ENCODE data around the gene GFM1. TPM values are rescaled to one million over a fixed set of nuclear protein-coding genes. Genes with fewer than 3 reads are reported as not detected.
"Not testable (repeated sequence)": the region's sequence is repeated elsewhere in the genome, so short reads cannot be mapped to it uniquely, and the experiment has no call there.

GFM1 gene
- total and polyA plus RNA-seq, 4 donors: 12.4 to 42.3 (median 26.6) TPM

GRCh38 chr3:158683230-158683962, 39.1 kb downstream of the GFM1 start:
- H3K4me3 ChIP-seq (ENCODE audit: low read length in 2 of 2): no peak overlapping the region
- no peak overlapping the region for H3K27ac ChIP-seq (ENCODE audit: low read depth in 1 of 2, low read length in 2 of 2)
- no peaks in the 10 kb centered on the region for H3K27me3 ChIP-seq (ENCODE audit: control insufficient read depth in 1 of 2, insufficient read depth in 2 of 2, low read length in 1 of 2)
- H3K4me1 ChIP-seq (ENCODE audit: control insufficient read depth in 1 of 2, insufficient read depth in 2 of 2, low read length in 2 of 2): peaks cover 0 to 2% of the 10 kb centered on the region in 2 donors
- intact Hi-C loops (cut with DNase I): no loop called here
- H3K9me3 ChIP-seq (ENCODE audit: control insufficient read depth, low read length): no peaks in the 10 kb centered on the region
- ATAC-seq (ENCODE audit: low FRiP score) (no peak), DNase-seq (no peak)
- 93 to 94% methylated on average over 5 of the region's 5 CpGs for WGBS, 2 donors
- peaks cover 0 to 3% of the 10 kb centered on the region in 2 donors for H3K36me3 ChIP-seq (ENCODE audit: control insufficient read depth in 1 of 2, insufficient read depth in 2 of 2, low read length in 1 of 2)

GRCh38 chr3:158685159-158685558, 40.8 kb downstream of the GFM1 start:
- no peaks in the 10 kb centered on the region for H3K4me1 ChIP-seq (ENCODE audit: control insufficient read depth in 1 of 2, insufficient read depth in 2 of 2, low read length in 2 of 2)
- DNase-seq (no peak), ATAC-seq (ENCODE audit: low FRiP score) (no peak)
- H3K36me3 ChIP-seq (ENCODE audit: control insufficient read depth in 1 of 2, insufficient read depth in 2 of 2, low read length in 1 of 2): peaks cover 0 to 3% of the 10 kb centered on the region in 2 donors
- no peak overlapping the region for H3K4me3 ChIP-seq (ENCODE audit: low read length in 2 of 2)
- H3K27ac ChIP-seq (ENCODE audit: low read depth in 1 of 2, low read length in 2 of 2): no peak overlapping the region
- no peaks in the 10 kb centered on the region for H3K27me3 ChIP-seq (ENCODE audit: control insufficient read depth in 1 of 2, insufficient read depth in 2 of 2, low read length in 1 of 2)
- 89 to 93% methylated on average over 2 of the region's 2 CpGs for WGBS, 2 donors
- intact Hi-C loops (cut with DNase I): no loop called here
- no peaks in the 10 kb centered on the region for H3K9me3 ChIP-seq (ENCODE audit: control insufficient read depth, low read length)

GRCh38 chr3:158693866-158694456, 49.6 kb downstream of the GFM1 start:
- H3K27ac ChIP-seq (ENCODE audit: low read depth in 1 of 2, low read length in 2 of 2); H3K4me1 ChIP-seq (ENCODE audit: control insufficient read depth in 1 of 2, insufficient read depth in 2 of 2, low read length in 2 of 2); intact Hi-C loops (cut with DNase I); H3K4me3 ChIP-seq (ENCODE audit: low read length in 2 of 2); DNase-seq; H3K27me3 ChIP-seq (ENCODE audit: control insufficient read depth in 1 of 2, insufficient read depth in 2 of 2, low read length in 1 of 2); ATAC-seq (ENCODE audit: low FRiP score); H3K36me3 ChIP-seq (ENCODE audit: control insufficient read depth in 1 of 2, insufficient read depth in 2 of 2, low read length in 1 of 2); H3K9me3 ChIP-seq (ENCODE audit: control insufficient read depth, low read length): not testable (repeated sequence)
- 98 to 99% methylated on average over 3 of the region's 3 CpGs for WGBS, 2 donors

GRCh38 chr3:158696618-158697017, 52.3 kb downstream of the GFM1 start:
- WGBS, 2 donors: 35 to 39% methylated on average over 2 of the region's 2 CpGs
- H3K4me3 ChIP-seq (ENCODE audit: low read length in 2 of 2): no peak overlapping the region
- H3K36me3 ChIP-seq (ENCODE audit: control insufficient read depth in 1 of 2, insufficient read depth in 2 of 2, low read length in 1 of 2): no peaks in the 10 kb centered on the region
- H3K27me3 ChIP-seq (ENCODE audit: control insufficient read depth in 1 of 2, insufficient read depth in 2 of 2, low read length in 1 of 2): no peaks in the 10 kb centered on the region
- no peak overlapping the region for H3K27ac ChIP-seq (ENCODE audit: low read depth in 1 of 2, low read length in 2 of 2)
- intact Hi-C loops (cut with DNase I): no loop called here
- DNase-seq (no peak), ATAC-seq (ENCODE audit: low FRiP score) (no peak)
- H3K9me3 ChIP-seq (ENCODE audit: control insufficient read depth, low read length): no peaks in the 10 kb centered on the region
- H3K4me1 ChIP-seq (ENCODE audit: control insufficient read depth in 1 of 2, insufficient read depth in 2 of 2, low read length in 2 of 2): peaks cover 0 to 13% of the 10 kb centered on the region in 2 donors

- intact Hi-C loops (cut with DNase I): no loop called here
- Histone ChIP-seq H3K4me3 (ENCODE audit: low read length in 2 of 2) (no peak overlapping the region), H3K4me1 (ENCODE audit: control insufficient read depth in 1 of 2, insufficient read depth in 2 of 2, low read length in 2 of 2) (peaks cover 2 to 16% of the 10 kb centered on the region in 2 donors), H3K36me3 (ENCODE audit: control insufficient read depth in 1 of 2, insufficient read depth in 2 of 2, low read length in 1 of 2) (peaks cover 0 to 3% of the 10 kb centered on the region in 2 donors), H3K27ac (ENCODE audit: low read depth in 1 of 2, low read length in 2 of 2) (no peak overlapping the region), H3K27me3 (ENCODE audit: control insufficient read depth in 1 of 2, insufficient read depth in 2 of 2, low read length in 1 of 2) (no peaks in the 10 kb centered on the region), H3K9me3 (ENCODE audit: control insufficient read depth, low read length) (no peaks in the 10 kb centered on the region)
- DNase-seq (no peak), ATAC-seq (ENCODE audit: low FRiP score) (no peak)
Observed at GRCh38 chr3:158700559-158700958, 56.2 kb downstream of the GFM1 start.

GRCh38 chr3:158701420-158702065, 57.2 kb downstream of the GFM1 start:
- intact Hi-C loops (cut with DNase I): no loop called here
- peak; percentile 21 for ATAC-seq (ENCODE audit: low FRiP score)
- WGBS, 2 donors: 42 to 62% methylated on average over 4 of the region's 4 CpGs
- H3K9me3 ChIP-seq (ENCODE audit: control insufficient read depth, low read length): no peaks in the 10 kb centered on the region
- no peak for DNase-seq
- peaks cover 0 to 3% of the 10 kb centered on the region in 2 donors for H3K36me3 ChIP-seq (ENCODE audit: control insufficient read depth in 1 of 2, insufficient read depth in 2 of 2, low read length in 1 of 2)
- peaks cover 2 to 16% of the 10 kb centered on the region in 2 donors for H3K4me1 ChIP-seq (ENCODE audit: control insufficient read depth in 1 of 2, insufficient read depth in 2 of 2, low read length in 2 of 2)
- H3K27ac ChIP-seq (ENCODE audit: low read depth in 1 of 2, low read length in 2 of 2): no peak overlapping the region
- H3K27me3 ChIP-seq (ENCODE audit: control insufficient read depth in 1 of 2, insufficient read depth in 2 of 2, low read length in 1 of 2): no peaks in the 10 kb centered on the region
- H3K4me3 ChIP-seq (ENCODE audit: low read length in 2 of 2): no peak overlapping the region

- peaks cover 2 to 16% of the 10 kb centered on the region in 2 donors for H3K4me1 ChIP-seq (ENCODE audit: control insufficient read depth in 1 of 2, insufficient read depth in 2 of 2, low read length in 2 of 2)
- intact Hi-C loops (cut with DNase I): no loop called here
- DNase-seq (no peak), ATAC-seq (ENCODE audit: low FRiP score) (no peak)
- WGBS, 2 donors: 57 to 66% methylated on average over 4 of the region's 4 CpGs
- H3K9me3 ChIP-seq (ENCODE audit: control insufficient read depth, low read length): no peaks in the 10 kb centered on the region
- H3K27ac ChIP-seq (ENCODE audit: low read depth in 1 of 2, low read length in 2 of 2): peak overlapping the region in 1 of 2 donors; percentile 5
- no peaks in the 10 kb centered on the region for H3K27me3 ChIP-seq (ENCODE audit: control insufficient read depth in 1 of 2, insufficient read depth in 2 of 2, low read length in 1 of 2)
- no peak overlapping the region for H3K4me3 ChIP-seq (ENCODE audit: low read length in 2 of 2)
- peaks cover 0 to 3% of the 10 kb centered on the region in 2 donors for H3K36me3 ChIP-seq (ENCODE audit: control insufficient read depth in 1 of 2, insufficient read depth in 2 of 2, low read length in 1 of 2)
Observed at GRCh38 chr3:158702815-158703481, 58.6 kb downstream of the GFM1 start.

GRCh38 chr3:158703566-158703965, 59.2 kb downstream of the GFM1 start:
- Histone ChIP-seq H3K27ac (ENCODE audit: low read depth in 1 of 2, low read length in 2 of 2) (peak overlapping the region in 1 of 2 donors; percentile 5), H3K4me1 (ENCODE audit: control insufficient read depth in 1 of 2, insufficient read depth in 2 of 2, low read length in 2 of 2) (peaks cover 2 to 16% of the 10 kb centered on the region in 2 donors), H3K27me3 (ENCODE audit: control insufficient read depth in 1 of 2, insufficient read depth in 2 of 2, low read length in 1 of 2) (no peaks in the 10 kb centered on the region), H3K4me3 (ENCODE audit: low read length in 2 of 2) (no peak overlapping the region), H3K9me3 (ENCODE audit: control insufficient read depth, low read length) (no peaks in the 10 kb centered on the region), H3K36me3 (ENCODE audit: control insufficient read depth in 1 of 2, insufficient read depth in 2 of 2, low read length in 1 of 2) (peaks cover 2 to 3% of the 10 kb centered on the region in 2 donors)
- 90 to 95% methylated on average over 1 of the region's 1 CpG for WGBS, 2 donors
- DNase-seq (no peak), ATAC-seq (ENCODE audit: low FRiP score) (no peak)
- intact Hi-C loops (cut with DNase I): no loop called here
